NCI-H2171 (cell line): ENCODE data around the gene TNS3.
A peak's percentile ranks its signal among the peaks of the same experiment; 100 is the strongest.

Source experiments
- DNase-seq: peaks from one replicate; lab custom pipeline; 2025; lab: John Stamatoyannopoulos, UW

The TNS3 gene

DNA sequence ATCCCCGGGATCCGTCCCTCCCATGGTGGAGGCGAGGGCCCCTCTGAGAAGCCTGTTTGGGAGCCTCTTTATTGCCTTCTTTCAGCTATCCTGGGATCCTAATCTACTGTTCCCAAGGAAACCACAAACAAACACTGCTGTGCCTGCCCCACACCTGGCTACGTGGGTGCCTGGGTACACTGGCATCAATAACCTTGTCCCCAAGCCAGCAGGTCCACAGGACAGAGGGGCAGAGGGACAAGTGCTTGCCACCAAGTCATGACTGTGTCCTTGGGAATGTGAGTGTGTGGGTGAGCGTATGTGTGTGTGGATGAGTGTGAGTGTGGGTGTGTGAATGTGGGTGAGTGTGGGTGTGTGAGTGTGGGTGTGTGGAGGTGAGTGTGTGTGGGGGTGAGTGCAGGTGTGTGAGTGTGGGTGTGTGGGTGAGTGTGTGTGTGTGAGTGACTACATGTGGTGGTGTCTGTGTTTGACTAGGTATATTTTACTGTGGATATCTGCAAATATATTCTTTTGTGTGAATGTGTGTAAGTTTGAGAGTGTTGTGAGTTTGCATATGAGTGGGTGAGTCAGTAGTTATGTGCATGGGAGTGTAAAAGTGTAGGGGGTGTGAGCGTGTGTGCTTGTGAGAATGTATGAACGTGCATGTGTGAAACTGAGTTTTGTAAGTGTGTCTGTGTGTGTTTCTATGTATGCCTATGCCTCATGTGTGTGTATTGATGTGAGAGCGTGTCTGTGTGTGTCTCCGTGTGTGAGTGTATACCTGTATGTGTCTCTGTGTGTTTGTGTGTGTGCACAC is 96.1 kb downstream of the TNS3 start:
- DNase-seq, result peak; percentile 44

DNA sequence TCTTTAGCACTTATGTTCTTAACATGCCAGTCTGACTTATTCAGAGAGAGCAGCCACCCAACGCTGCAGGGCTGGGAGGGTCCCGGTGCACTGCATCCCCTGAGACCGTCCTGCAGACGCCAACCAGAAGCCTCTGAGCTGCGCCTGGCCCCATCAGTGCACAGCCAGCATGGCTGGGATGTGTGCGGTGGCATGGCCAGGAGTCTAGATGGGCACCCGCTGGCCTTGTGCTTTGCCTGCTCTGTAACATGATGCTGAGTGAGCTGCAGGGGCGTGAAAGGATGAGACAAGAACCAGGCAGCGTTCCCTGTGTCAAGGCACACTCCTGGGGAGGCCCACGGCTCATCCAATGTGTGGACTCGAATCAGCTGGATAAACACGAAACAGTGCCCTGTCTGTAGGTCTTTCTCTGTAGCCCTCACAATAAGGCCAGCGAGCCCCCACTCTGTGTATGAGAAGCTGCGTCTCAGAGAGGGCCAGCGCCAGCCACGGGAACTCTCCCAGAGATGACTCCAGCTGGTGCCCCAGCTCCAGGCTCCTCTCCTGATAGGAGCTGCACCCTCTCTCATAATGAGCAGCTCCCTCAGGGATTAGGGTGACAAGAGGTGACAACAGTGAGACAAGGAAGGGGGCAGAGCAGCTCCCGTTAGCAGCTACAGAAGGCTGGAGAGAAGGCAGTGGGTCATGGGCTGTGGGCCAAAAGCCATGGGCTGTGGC is 96.8 kb downstream of the TNS3 start:
- peak; percentile 46 for DNase-seq

DNA sequence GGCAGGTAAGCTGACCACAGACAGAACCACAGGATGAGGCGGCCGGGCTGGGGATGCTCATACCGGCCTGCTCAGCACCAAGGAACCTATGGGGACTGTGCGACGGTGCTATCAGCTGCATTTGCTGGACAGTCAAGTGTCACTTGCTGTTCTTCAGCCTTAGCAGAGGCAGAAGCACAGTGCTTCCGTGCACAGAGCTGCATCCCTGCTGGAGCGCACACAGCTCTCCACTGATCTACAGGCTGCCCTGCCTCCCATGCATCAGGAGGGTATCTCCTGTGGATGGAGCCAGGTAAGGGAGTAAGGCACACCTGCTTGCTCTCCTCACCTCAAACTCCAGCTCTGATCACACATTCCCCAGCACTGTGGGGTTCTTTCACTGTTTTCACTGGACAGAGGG is 97.5 kb downstream of the TNS3 start:
- DNase-seq, result no peak

DNA sequence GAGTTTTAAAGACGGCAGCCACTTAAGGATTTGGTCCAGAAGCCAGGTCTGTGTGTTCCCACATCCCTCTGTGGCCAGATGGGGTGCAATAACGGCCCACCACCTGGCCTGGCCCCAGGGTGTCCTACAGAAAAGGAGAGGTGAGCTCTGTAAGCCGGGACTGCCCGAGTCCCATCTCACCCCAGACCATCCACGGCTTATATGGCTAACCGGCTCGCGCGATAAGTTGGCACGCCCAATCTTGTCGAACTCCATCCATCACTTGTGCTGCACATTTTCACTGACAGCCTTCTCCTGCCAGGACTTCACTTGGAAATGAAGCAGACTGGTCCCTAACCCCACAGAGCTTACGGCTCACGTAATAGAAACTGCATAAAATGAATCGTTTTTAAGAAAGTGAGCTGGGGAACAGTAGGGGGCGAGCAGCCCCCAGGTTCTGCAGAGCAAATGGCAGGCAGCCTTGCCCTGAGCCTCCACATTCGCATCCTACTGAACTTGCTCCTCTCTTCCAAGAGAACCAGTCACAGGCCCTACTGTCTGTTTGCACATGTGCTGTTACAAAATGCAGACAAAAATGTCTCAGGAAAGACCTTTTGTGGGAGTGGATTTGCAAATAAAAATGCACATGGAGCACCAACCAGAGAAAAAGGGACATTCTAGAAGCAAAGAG is 98.2 kb downstream of the TNS3 start:
- no peak for DNase-seq

DNA sequence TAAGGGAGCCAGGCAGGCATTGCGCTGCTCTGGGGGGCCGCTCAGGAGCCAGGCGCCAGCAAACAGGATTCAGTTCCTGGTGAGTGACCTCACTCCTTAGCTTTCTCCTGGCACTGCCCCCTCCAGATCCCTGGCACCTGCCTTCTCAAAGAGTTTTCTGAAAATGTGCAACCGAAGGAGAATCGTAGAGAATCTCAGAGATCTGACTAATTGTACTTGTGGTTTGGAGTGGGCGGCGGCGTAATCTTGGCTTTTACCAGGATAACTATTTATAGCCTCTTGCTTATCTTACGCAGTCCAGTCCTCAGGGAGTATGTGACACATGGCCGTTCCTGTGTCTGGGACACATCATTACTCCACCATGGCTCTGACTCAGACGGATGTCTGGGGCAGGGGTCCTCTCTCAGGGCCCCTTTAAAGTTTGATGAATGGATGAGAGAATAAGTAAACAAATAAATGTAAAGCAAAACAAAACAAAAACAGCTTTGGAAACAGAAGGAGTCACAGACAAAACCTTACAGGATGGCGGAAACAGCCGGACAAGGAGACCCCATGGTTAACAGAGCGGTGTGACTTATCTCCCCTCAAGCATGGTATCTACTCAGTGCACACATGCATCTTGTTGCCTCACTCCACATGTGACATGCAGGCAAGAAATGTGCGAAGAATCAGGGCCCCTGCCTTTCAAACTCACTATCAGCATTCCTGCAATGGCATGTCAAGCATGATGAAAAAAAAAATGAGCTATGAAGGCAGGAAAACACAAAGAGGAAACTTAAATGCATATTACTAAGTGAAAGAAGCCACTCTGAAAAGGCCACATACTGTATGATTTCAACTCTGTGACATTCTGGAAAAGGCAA is 99.7 kb downstream of the TNS3 start:
- no peak for DNase-seq

DNA sequence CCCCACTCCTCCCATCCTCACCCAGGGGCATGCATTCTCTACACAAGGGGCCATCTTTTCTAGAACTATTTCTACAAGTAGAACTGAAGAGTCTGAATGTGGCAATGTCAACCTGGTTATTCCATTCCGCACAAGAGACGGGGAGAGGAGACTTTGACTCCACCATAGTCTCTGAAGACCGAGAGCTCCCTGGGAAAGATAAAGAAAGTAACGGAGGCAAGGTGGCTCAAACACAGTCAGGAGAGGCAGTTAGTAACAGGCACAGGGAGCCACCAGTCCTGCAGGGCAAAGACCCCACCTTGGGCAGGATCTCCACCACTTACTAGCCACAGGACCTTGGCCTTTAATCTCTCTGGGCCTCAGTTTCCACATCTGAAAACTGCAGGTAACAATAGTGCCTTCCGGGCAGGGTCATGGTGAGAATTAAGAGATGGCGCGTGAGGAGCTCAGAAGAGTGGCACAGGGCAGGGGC is 100.3 kb downstream of the TNS3 start:
- DNase-seq, result no peak

DNA sequence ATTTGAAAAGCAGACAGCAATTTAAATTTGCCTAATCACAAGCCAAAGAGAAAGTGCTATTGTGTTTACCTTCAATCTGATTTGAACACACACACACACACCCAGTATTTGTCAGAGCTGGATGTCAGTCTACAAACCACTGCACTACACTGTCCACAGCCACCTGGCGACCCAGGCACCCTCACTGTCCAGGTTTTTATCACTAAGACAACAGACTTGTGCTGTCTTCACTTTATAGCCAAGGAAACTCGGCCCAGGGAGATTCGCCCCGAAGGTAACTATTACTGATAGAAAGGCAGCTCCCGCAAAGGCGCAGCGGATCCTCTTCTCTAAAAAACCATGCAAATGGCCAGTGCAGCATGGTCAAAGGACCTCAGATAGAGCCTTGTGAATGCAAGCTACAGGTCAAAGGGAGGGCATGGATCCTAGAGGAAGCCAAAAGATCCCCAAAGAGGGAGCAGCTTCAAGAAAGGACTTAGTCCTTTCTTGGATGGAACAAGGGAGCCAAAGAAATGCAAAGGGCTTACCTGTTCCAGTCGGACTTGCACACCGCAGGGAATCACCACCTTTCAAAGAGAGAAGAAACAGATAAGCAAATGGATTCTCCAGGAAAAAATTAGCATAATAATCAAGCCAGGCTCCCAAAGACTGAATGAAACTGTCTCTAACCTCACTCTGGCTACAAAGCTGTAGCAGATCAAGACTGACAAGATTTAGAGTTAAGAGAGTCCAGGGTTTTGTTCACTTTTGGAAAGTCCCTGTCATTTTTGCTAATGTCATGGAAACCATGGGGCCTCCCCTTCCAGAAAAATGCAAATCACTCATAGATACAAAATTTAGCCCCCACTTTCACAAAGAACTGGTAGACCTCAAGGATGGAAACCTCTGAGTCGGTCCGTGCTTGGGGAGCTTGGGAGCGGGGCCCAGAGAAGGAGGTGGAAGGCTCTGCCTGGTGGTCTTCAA is 101.1 kb downstream of the TNS3 start:
- no peak for DNase-seq

DNA sequence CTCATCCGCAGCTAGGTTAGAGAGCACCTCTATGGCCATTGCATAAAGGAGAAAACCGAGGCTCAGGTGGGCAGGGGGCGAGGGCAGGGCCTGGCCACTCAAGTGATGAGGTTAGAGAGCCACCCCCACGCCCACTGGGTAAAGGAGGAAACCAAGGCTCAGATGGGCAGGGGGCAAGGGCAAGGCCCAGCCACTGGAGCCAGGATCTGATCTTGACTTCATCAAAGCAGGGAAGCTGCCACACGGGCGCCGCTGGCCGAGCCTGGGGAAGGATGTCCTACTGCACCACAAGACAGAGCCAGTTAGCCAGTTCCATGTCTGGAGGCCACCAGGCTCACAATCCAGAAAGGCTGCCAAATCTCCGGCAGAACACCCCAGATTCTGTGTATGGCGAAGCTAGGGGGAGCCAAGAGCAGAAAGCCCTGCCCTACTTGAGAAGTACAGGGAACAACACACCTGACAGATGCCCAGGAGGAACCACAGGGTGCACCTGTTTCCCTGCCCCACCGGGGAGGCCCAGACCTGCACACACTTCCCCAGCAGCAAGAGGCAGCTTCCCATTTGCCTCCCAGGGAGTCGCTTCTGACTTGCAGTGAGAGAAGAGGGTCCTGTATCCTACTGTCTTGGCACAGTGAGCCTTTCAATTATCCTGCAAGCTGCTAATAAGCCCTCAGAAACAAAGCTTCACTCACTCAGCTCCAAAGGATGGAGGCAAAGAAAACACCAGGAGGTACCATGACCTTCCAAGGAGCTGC is 101.9 kb downstream of the TNS3 start:
- no peak for DNase-seq

DNA sequence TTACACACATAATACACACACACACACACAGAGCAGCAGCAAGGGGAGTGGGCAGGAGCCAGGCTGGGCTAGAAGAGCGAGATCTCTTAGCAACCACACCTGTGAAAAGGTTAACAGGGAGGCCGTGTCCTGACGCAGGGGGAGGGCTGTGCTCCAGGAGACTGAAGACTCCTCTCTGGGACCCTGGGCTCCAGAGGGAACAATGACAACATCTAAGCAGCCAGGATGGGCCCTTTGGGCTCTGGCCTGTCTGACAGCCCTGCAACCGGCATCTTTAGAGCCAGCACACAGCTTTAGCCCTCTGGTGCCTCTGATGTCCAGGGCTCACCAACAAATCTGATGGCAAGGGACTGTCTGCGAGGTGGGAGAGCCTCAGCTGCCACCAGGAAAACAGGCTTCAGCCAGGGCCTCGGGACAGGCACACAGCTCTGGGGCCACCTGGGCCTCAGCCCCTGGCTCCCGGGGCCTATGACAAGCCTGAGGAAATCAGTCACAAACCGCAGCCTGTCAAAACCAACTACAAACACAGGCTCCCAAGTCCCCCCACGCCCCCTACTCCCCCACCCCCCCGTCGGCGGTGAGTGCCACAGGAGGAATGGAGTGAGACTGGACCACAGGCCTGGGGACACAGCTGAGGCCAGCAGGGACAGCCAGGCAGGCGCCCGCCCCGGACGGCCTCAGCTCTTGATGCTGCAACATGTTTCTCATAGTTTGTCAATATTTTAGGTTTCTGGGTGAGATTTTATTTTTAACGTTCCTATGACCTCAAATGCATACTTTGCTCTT is 102.8 kb downstream of the TNS3 start:
- no peak for DNase-seq

DNA sequence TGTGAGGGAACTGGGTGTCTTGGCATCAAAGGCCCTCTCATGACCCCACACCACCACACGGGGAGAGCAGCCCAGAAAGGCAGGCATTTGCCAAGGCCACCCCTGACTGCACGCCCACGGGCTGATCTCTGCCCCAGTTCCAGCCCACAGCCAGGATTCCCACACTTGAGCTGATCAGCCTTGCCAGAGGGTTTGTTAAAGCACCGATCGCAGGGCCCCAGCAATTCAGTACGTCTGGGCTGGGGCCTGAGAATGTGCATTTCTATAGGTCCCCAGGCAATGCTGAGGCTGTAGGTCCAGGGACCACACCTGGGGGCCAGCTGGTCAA is 103.9 kb downstream of the TNS3 start:
- no peak for DNase-seq

DNA sequence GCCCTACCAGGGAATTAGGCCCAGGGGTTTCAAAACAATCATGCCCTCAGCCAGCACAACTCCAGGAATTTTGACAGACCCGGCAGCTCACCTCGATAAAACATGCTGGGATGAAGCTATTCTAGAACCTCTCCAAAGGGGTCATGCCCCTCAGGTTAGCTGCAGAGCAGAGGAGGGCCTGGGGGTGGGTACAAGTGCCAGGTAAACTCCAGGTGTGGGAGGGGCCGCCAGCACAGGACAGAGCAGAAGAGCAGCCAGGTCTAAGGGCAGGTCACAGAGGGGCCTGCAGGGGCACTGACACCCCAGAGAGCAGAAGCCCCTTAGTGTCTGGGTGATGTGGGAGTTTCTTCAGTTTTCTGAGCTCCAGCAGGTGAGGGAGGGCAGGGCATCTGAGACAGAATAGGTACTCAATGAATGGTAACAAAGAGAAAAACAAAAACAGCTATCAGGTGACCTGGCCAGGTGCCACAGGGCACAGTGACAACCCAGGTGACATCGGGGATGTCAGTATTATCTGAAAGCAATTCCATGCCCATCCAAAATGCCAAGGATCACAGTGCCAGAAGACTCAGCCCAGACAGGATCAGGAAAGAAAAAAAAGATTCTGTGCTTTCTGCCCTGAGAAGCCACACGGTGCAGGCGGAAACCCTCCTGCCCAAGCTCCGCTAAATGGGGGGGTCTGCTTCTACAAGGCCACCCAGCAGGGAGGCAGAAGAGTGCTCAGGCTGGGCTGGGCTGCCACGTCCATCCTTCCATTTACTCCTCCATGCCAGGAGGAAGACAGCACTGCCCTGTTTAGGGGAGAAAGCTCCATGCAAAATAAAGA is 104.5 kb downstream of the TNS3 start:
- DNase-seq, result peak; percentile 44

DNA sequence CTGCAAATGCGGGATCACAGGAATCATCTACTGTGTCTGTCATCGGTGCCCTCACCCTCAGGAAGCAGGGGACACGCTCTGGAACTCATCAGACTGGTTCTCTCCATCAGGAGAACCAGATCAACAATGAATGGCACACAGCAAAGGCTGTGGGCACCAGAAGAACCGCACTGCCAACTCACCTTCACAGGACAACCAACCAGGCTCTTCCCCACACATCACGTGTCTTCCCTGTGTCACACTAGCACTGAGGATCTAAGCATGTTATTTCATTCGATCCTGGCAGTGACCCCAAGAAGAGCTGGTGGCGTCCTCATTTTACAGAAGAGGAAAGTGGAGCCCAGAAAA is 106.1 kb downstream of the TNS3 start:
- DNase-seq, result no peak

DNA sequence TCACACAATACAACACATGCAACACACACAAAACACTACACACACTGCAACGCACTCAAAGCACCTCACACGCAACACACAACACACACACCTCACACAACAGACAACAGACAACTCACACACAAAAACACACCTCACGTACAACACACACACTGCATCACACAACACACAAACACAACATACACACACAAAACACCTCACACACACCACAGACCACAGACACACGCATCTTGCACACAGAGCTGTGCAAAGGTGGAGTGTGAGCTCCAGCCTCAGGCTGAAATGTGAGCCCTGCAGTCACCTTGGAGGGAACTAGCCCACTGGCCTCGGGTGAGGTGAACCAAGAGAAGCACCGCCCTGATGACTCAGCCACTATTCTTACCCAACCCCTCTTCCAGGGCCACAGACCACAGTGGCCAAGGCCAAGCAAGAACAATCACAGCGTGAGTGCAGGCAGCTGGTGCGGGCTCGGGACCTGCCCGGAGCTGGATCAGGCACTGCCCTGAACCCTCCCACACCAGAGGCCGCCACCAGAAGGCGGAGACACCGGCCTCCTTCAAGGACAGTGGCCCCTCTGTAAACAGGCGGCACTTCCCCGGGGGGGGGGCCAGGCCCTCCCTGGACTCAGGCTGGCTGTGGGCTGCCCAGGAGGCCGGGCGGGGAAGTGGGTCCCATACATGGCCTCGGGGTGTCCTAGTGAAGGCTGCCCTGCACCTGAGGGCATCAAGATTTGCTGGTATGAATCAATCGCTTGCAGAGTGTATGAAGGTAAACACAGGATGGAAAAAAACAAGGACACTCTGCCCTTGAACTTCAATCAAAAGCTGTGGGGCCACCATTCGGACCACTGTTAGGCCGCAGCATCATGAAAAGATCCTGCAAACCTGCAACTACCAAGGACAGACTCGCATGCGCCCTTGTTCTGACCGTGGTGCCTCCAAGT is 106.7 kb downstream of the TNS3 start:
- no peak for DNase-seq

DNA sequence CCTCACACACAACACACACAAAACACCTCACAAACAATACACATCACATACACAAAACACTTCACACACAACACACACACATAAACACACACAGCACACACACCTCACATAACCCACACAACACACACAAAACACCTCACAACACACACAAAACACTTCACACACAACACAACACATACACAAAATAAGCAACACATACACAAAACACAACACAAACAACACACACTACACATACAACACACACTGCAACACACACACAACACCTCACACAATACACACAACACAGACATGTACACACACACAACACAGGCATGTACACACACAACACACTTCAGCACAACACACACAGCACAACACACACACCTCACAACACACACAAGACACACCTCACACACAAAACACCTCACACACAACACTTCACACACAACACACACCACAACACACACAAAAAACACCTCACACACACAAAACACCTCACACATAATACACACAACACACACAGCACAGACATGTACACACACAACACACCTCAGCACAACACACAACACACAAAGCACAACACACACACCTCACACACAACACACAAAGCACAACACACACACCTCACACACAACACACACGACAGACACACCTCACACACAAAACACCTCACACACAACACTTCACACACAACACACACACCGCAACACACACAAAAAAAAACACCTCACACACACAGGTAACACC is 107.5 kb downstream of the TNS3 start:
- DNase-seq, result no peak

DNA sequence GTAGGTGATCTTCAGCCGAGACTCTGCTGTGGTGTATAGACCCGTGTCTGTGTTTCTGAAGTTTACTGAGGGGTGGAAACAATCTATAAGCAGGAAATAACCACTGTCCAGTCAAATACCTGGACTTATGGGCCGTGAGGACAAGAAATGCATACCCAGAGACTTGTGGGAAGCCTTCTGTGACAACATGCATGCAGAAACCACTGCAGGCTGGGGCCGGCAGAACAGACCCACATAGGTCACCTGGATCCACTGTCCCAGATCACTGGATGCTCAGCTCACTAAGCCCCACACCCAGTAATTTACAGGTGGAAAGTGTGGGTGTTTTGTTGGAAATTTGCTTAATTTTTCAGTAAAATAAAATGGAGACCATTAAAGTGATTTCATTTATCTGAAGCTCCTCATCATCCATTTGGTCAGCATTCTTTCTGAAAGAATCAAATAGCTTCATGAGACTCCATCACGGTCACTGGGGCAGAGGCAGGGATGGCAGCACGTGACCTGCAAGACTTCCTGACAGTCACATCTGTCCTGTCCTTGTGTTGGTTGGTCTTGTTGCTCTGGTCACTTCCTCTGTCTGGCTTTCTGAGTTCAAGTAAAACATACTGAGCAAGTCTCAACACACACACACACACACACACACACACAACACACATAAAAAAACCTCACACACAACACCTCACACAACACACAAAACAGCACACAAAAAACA is 108.3 kb downstream of the TNS3 start:
- no peak for DNase-seq
